Neuron (in vitro differentiated cells): ENCODE measurements around the gene PTPN23.

Experiments used
- H2AFZ ChIP-seq: one replicate; pipeline ENCODE4 v1.6.1; 2013; ENCODE audit warnings: low read depth, mild to moderate bottlenecking, inconsistent platforms, low read length, moderate library complexity
- H3K27me3 ChIP-seq: one replicate; pipeline ENCODE4 v1.6.1; 2013; ENCODE audit warnings: low read length; ENCODE audit not compliant: insufficient read depth
- H3K36me3 ChIP-seq: one replicate; pipeline ENCODE4 v1.6.1; 2013; ENCODE audit warnings: low read length; ENCODE audit not compliant: insufficient read depth
- H3K4me1 ChIP-seq: one replicate; pipeline ENCODE4 v1.6.1; 2013; ENCODE audit warnings: low read length; ENCODE audit not compliant: insufficient read depth
- H3K4me3 ChIP-seq: 2 replicates; pipeline ENCODE4 v1.5.1; 2013; ENCODE audit warnings: mild to moderate bottlenecking, low read length, moderate library complexity
- H3K9me3 ChIP-seq: one replicate; pipeline ENCODE4 v1.6.1; 2013; ENCODE audit warnings: low read length

Gene PTPN23

DNA sequence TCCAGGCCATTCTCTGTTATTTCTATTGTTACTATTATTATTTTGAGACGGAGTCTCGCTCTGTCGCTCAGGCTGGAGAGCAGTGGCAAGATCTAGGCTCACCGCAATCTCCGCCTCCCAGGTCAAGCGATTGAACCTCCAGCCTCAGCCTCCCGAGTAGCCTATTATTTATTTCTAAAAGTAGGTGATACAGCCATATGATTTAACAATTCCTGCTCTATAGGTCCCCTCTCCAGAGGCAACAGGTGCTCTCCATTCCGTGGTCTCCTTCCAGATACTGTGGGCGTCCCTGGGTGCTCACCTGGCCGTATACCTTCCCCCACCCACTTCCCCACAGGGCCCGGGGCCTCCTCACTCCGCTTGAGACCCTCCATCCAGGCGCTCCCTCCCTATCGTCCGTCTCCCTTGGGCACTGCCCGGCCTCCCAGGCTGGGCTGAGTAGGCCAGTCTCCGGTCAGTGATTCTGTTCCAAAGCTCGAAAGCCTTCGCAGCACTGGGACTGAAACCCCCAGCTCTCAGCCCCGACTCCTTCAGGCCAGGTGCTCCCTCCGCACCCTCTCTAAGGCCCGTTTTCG, 708 bp upstream of the PTPN23 start:
- H3K27me3 ChIP-seq: no peaks in the 10 kb centered on the region
- H3K4me3 ChIP-seq: peak overlapping the region; percentile 89
- H2AFZ ChIP-seq: peak overlapping the region; percentile 72
- peaks cover 14% of the 10 kb centered on the region for H3K4me1 ChIP-seq
- H3K9me3 ChIP-seq: no peaks in the 10 kb centered on the region
- H3K36me3 ChIP-seq: peaks cover 3% of the 10 kb centered on the region

DNA sequence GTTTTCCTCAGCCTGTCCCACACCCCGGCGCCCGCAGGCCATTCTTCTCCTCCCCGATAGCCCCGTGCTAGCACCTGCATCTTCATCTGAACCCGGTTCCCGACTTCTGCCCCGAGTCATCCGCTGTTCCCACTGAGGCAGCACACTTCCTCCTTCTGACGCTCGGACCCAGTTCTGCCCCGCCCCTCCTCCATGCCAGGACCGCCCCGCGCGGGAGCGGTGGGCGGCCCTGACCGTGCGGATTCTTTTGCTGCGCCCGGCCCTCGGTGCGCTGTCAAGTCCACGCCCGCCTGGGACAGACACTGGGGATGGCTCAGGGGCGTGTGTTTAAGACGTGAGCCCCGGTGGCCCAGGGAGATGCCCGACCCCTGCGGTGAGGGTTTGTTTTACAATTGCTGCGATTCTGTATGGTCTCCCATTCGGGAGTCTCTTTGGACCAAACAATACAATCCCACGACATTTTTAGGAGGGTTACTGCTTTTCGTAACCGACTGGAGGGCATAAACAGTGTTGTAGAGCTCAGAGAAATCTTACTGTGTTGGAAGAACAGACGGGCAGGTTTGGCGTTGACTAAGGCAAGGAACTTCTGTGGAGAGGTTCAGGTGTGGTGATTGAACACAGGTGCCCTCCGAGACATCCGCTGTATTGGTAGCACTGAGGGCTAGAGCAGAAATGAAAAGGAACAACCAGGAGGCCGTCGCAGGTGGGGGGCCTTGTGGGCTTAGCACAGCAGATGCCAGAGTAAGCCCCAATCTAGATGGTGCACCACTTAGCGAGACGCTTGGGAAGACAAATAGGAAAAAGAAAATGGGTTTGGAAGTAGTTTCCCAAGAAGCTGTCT, 716 bp downstream of the PTPN23 start:
- peaks cover 10% of the 10 kb centered on the region for H3K36me3 ChIP-seq
- no peaks in the 10 kb centered on the region for H3K9me3 ChIP-seq
- peak overlapping the region; percentile 89 for H3K4me3 ChIP-seq
- H3K4me1 ChIP-seq: peaks cover 14% of the 10 kb centered on the region
- H3K27me3 ChIP-seq: no peaks in the 10 kb centered on the region
- H2AFZ ChIP-seq: peak overlapping the region; percentile 72

DNA sequence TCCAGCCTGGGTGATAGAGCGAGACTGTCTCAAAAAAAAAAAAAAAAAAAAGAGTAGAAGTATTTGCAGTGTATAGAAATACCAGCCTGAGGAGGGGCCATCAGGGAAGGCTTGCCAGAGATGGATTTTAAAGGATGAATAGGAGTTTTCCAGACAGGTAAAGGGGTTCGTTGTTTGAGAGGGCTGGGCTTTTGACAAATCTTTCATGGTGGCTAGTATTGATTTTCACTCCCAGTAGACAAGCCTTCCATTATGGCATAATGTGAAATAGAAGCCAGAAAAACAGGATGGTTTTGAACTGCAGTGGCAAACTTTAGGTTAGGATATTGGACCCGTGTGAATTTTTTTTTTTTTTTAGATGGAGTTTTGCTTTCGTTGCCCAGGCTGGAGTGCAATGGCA, 3.6 kb downstream of the PTPN23 start:
- H2AFZ ChIP-seq: no peak overlapping the region
- peaks cover 10% of the 10 kb centered on the region for H3K36me3 ChIP-seq
- H3K27me3 ChIP-seq: no peaks in the 10 kb centered on the region
- H3K4me1 ChIP-seq: peaks cover 13% of the 10 kb centered on the region
- no peak overlapping the region for H3K4me3 ChIP-seq
- no peaks in the 10 kb centered on the region for H3K9me3 ChIP-seq

DNA sequence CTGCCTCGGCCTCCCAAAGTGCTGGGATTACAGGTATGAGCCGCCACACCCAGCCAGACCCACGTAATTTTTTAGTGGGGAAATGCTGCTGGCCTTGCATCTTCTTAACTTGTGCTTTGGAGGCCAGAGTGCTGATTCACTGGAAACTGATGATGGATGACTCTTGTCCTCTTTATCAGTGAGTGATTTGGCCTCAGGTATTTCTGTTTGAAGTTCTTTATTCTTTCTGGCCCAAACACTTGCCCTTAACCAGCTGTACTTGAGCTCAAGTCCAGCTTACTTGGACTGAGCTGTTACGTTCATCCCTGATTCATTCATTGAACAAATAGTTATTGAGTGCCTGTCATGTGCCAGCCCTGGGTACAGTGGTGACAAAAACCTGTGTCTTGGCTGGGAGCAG, 4.2 kb downstream of the PTPN23 start:
- H3K4me1 ChIP-seq: peaks cover 7% of the 10 kb centered on the region
- peaks cover 10% of the 10 kb centered on the region for H3K36me3 ChIP-seq
- no peak overlapping the region for H2AFZ ChIP-seq
- no peaks in the 10 kb centered on the region for H3K9me3 ChIP-seq
- H3K27me3 ChIP-seq: no peaks in the 10 kb centered on the region
- no peak overlapping the region for H3K4me3 ChIP-seq

DNA sequence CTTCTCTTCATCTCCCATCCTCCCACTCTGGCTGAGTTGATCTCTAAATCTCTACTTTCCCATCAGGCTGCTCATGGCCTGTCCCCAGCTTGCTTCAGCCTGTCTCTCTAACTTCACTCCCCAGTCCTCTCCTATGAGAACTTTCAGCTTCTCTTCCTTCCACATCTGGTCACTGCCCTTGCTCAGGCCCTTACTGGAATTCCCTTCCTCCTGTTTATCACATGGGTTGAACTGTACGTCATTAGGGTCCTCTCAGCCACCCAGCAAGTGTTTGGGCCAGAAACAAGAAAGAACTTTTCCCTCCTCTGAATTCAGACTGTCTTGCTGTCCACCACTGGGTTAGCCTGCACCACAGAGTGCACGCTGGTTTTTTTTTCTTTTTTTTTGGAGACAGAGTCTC, 5.0 kb downstream of the PTPN23 start:
- peaks cover 10% of the 10 kb centered on the region for H3K36me3 ChIP-seq
- peaks cover 5% of the 10 kb centered on the region for H3K4me1 ChIP-seq
- no peak overlapping the region for H3K4me3 ChIP-seq
- H3K9me3 ChIP-seq: no peaks in the 10 kb centered on the region
- H3K27me3 ChIP-seq: no peaks in the 10 kb centered on the region
- H2AFZ ChIP-seq: no peak overlapping the region

DNA sequence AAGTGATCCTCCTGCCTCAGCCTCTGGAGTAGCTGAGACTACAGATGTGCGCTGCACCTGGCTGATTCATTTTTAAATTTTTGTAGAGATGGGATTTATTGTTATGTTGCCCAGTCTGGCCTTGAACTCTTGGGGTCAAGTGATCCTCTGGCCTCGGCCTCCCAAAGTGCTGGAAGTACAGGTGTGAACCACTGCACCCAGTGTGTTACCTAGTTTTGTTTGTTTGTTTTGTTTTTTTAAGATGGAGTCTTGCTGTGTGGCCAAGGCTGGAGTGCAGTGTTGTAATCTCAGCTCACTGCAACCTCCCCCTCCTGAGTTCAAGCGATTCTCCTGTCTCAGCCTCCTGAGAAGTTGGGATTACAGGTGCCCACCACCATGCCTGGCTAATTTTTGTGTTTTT, 12.1 kb downstream of the PTPN23 start:
- no peaks in the 10 kb centered on the region for H3K9me3 ChIP-seq
- no peak overlapping the region for H3K4me3 ChIP-seq
- H3K4me1 ChIP-seq: peaks cover 18% of the 10 kb centered on the region
- peaks cover 4% of the 10 kb centered on the region for H3K36me3 ChIP-seq
- no peak overlapping the region for H2AFZ ChIP-seq
- H3K27me3 ChIP-seq: no peaks in the 10 kb centered on the region

DNA sequence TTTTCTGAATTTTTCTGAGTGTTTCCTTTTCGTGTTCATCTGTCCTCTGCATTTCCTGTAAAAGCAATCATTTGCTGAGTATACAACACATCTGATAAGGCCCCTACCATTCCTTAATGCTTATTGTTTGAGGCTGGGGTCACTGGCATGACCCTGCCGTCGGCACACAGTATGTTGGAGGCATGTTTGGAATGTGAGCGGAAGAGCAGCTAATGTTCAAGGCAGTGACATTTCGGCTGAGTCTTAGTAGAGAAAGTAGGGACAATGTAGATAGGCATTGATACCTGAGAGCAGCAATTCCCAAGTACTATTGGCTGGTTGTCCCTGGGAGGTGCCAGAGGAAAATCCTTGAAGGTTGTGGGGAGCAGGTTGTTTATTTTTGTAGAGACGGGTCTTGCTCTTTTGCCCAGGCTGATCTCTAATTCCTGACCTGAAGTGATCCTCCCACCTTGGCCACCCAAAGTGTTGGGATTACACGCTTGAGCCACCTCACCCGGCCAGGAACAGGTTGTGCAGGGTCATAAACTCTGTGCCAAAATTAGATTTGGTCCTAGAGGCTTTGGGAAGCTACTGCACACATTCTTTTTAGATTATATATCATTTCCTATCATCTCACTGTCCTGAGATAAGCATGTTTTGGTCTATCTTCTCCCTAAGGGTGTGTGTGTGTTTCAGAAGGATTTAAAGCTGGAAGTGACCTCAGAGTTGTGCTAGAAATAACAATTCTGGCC, 13.5 kb downstream of the PTPN23 start:
- peaks cover 4% of the 10 kb centered on the region for H3K36me3 ChIP-seq
- H3K27me3 ChIP-seq: no peaks in the 10 kb centered on the region
- no peaks in the 10 kb centered on the region for H3K9me3 ChIP-seq
- H2AFZ ChIP-seq: no peak overlapping the region
- H3K4me3 ChIP-seq: no peak overlapping the region
- peaks cover 18% of the 10 kb centered on the region for H3K4me1 ChIP-seq

DNA sequence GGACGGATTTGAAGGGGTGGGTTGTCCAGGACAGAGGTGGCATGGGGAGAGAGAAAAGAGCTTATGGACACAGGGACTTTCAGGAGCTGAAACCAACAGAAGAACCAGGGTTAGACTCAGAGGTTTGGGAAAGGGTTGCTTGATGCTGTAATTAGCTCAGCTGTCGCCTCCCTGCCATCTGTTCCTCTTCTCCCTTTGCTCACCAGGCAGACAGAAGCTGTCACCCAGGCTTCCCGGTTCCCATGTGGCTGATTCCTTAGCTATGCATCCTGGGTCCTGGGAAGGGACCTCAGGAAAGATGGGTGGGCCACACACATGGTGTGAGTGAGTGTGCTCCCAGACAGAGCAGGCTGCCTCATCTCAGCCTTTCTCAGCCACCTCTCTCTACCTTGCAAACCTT, 14.1 kb downstream of the PTPN23 start:
- H2AFZ ChIP-seq: no peak overlapping the region
- H3K36me3 ChIP-seq: peaks cover 4% of the 10 kb centered on the region
- H3K4me3 ChIP-seq: no peak overlapping the region
- peaks cover 18% of the 10 kb centered on the region for H3K4me1 ChIP-seq
- H3K9me3 ChIP-seq: no peaks in the 10 kb centered on the region
- no peaks in the 10 kb centered on the region for H3K27me3 ChIP-seq

DNA sequence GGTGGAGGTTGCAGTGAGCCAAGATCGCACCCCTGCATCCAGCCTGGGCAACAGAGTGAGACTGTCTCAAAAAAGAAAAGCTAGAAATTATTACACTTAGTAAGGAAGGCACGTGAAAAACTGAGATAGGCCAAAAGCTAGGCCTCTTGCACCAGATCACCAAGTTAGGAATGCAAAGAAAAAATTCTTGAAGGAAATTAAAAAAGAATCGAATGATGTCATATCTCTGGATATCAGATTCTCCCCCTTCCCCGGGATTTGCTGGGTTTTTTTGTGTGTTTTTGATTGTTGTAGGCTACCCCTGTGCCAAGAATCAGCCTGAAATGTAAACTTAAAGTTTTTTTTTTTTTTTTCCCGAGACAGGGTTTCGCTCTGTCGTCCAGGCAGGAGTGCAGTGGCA, 17.4 kb downstream of the PTPN23 start:
- Histone ChIP-seq H3K36me3 (peaks cover 6% of the 10 kb centered on the region), H3K27me3 (no peaks in the 10 kb centered on the region), H3K4me1 (peaks cover 18% of the 10 kb centered on the region)

DNA sequence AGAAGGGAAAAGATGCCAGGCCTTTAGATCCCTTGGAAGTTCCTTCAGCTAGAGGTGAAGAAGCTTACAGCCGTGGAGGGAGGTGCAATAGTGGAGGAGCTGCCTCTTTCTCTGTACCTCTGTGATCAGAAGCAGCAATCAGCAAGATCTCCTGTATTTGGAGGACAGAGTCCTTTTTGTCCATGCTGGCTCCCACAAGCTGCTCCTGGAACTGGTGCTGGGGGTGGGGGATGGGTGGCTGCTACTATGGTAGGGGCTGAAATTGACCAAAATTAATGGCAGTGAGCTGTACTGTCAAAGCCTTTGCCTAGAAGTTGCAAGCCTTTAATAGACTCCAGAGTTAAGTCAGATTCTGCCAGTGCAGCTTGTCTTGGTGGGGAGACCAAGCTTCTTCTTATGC, 18.2 kb downstream of the PTPN23 start:
- no peak overlapping the region for H2AFZ ChIP-seq
- H3K27me3 ChIP-seq: no peaks in the 10 kb centered on the region
- peaks cover 6% of the 10 kb centered on the region for H3K36me3 ChIP-seq
- peaks cover 11% of the 10 kb centered on the region for H3K4me1 ChIP-seq
- no peaks in the 10 kb centered on the region for H3K9me3 ChIP-seq
- no peak overlapping the region for H3K4me3 ChIP-seq

More for the DNA sequence above, 17.4 kb downstream of the PTPN23 start:
- H3K9me3 ChIP-seq: no peaks in the 10 kb centered on the region
- H2AFZ ChIP-seq: no peak overlapping the region
- H3K4me3 ChIP-seq: no peak overlapping the region

DNA sequence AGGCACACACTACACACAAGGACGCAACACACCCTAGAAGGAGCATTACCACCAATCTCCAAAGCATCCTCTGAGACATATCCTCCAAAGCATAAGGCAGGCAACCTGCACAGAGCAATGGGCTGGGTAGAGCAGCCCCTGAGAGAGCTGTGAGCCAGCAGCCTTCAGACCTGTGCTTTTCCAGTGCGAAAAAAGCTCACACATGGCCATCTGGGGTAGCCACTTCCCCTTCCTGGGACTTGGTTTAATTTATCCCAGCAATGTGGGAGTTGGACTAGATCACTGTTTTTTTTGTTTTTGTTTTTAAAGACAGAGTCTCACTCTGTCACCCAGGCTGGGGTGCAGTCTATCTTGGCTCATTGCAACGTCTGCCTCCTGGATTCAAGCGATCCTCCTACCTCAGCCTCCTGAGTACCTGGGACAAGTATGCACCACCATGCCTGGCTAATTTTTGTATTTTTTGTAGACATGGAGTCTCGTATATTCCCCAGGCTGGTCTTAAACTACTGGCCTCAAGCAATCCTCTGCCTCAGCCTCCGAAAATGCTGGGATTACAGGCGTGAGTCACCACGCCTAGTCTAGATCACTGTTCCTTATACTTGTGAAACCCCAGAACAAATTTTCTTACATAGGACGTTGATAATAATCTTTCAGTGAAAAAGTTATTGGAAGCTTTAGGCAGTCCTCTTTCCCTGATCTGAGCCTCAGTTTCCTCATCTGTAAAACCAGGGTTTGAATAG, 18.9 kb downstream of the PTPN23 start:
- Histone ChIP-seq H3K27me3 (no peaks in the 10 kb centered on the region), H3K36me3 (peaks cover 9% of the 10 kb centered on the region)

DNA sequence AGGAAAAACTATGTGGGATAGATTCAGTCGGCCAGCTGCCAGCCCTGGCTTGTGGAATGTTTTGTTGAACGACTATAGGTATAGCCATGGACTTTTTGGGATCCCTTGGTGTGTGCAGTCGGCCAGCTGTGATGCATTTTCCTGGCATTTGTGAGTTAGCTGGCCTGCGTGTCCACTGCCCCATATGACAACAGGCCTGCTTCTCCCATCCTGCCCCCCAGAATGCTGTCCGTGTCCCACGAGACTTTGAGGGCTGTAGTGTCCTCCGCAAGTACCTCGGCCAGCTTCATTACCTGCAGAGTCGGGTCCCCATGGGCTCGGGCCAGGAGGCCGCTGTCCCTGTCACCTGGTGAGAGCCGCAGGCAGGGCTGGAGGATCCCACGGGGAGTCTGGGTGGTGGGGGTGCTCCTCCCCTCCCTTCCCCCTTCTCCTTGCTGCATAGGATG, 23.6 kb downstream of the PTPN23 start:
- Histone ChIP-seq H2AFZ (no peak overlapping the region), H3K36me3 (peaks cover 42% of the 10 kb centered on the region), H3K9me3 (no peaks in the 10 kb centered on the region)

More for the DNA sequence above, 18.9 kb downstream of the PTPN23 start:
- Histone ChIP-seq H3K4me1 (peaks cover 6% of the 10 kb centered on the region), H3K4me3 (no peak overlapping the region), H3K9me3 (no peaks in the 10 kb centered on the region), H2AFZ (no peak overlapping the region)

More for the DNA sequence above, 23.6 kb downstream of the PTPN23 start:
- H3K4me3 ChIP-seq: no peak overlapping the region
- peaks cover 4% of the 10 kb centered on the region for H3K4me1 ChIP-seq
- H3K27me3 ChIP-seq: no peaks in the 10 kb centered on the region
